ENCODE results near the gene C20orf141.
"Not testable (repeated sequence)": the region's sequence is repeated elsewhere in the genome, so short reads cannot be mapped to it uniquely, and the experiment has no call there.

C20orf141 gene

GRCh38 chr20:2820896-2821869 lies 6.4 kb downstream of the C20orf141 start:
- no peak for DNase-seq (ENCODE audit: low read depth in 3 of 3)

- DNase-seq (ENCODE audit: low read depth in 3 of 3) = no peak
Measured at GRCh38 chr20:2822073-2822472, 7.3 kb downstream of the C20orf141 start.

GRCh38 chr20:2825761-2826160 lies 11.0 kb downstream of the C20orf141 start:
- no peak for DNase-seq (ENCODE audit: low read depth in 3 of 3)

- no peak for DNase-seq (ENCODE audit: low read depth in 3 of 3)
Measured at GRCh38 chr20:2826655-2827054, 11.9 kb downstream of the C20orf141 start.

- DNase-seq (ENCODE audit: low read depth in 3 of 3) = no peak
Measured at GRCh38 chr20:2829376-2829775, 14.6 kb downstream of the C20orf141 start.

GRCh38 chr20:2831206-2831605 lies 16.4 kb downstream of the C20orf141 start:
- DNase-seq (ENCODE audit: low read depth in 3 of 3) = not testable (repeated sequence)

- DNase-seq (ENCODE audit: low read depth in 3 of 3) = no peak
Measured at GRCh38 chr20:2833761-2834160, 19.0 kb downstream of the C20orf141 start.

- no peak for DNase-seq (ENCODE audit: low read depth in 3 of 3)
Measured at GRCh38 chr20:2834401-2835110, 19.8 kb downstream of the C20orf141 start.

- no peak for DNase-seq (ENCODE audit: low read depth in 3 of 3)
Measured at GRCh38 chr20:2835331-2835796, 20.6 kb downstream of the C20orf141 start.

GRCh38 chr20:2836035-2836434 lies 21.2 kb downstream of the C20orf141 start:
- no peak for DNase-seq (ENCODE audit: low read depth in 3 of 3)

- DNase-seq (ENCODE audit: low read depth in 3 of 3) = no peak
Measured at GRCh38 chr20:2837221-2837960, 22.6 kb downstream of the C20orf141 start.

GRCh38 chr20:2838170-2838797 lies 23.5 kb downstream of the C20orf141 start:
- DNase-seq (ENCODE audit: low read depth in 3 of 3) = no peak

- no peak for DNase-seq (ENCODE audit: low read depth in 3 of 3)
Measured at GRCh38 chr20:2838847-2839671, 24.3 kb downstream of the C20orf141 start.

- DNase-seq (ENCODE audit: low read depth in 3 of 3) = no peak
Measured at GRCh38 chr20:2839732-2840137, 24.9 kb downstream of the C20orf141 start.

- peak; percentile 76 to 89 (median 82) for DNase-seq (ENCODE audit: low read depth in 3 of 3)
Measured at GRCh38 chr20:2840138-2840966, 25.6 kb downstream of the C20orf141 start, which contains the start of the genes PCED1A and VPS16. PCED1A (minus strand) TSS chr20:2840655; CDS start chr20:2839912, 743 bp downstream. VPS16 (plus strand) TSS chr20:2840745; CDS start chr20:2840775, 30 bp downstream.

- DNase-seq (ENCODE audit: low read depth in 3 of 3) = peak in 2 of 3 experiments; percentile 13 to 20
Measured at GRCh38 chr20:2840967-2841531, 26.3 kb downstream of the C20orf141 start.

- DNase-seq (ENCODE audit: low read depth in 3 of 3) = no peak
Measured at GRCh38 chr20:2845607-2846006, 30.8 kb downstream of the C20orf141 start.

GRCh38 chr20:2846698-2847097 lies 31.9 kb downstream of the C20orf141 start:
- no peak for DNase-seq (ENCODE audit: low read depth in 3 of 3)

GRCh38 chr20:2847802-2848201 lies 33.0 kb downstream of the C20orf141 start:
- no peak for DNase-seq (ENCODE audit: low read depth in 3 of 3)

Data from stimulated activated CD4-positive, alpha-beta T cell treated with anti-CD3 and anti-CD28 coated beads, TNF-alpha, amount 100 ng/mL, for 4 hours (primary cell).